A673 (cell line): ENCODE data around the gene DHCR24. TPM values are rescaled to one million over a fixed set of nuclear protein-coding genes. Genes with fewer than 3 reads are reported as not detected.

Source experiments
- BruUV-seq: library from RNA; stranded (reverse); fragments of 400-500 nt; replicated peaks from 2 replicates; lab custom pipeline; 2021; lab: Mats Ljungman, UMichigan
- CTCF ChIA-PET: fragments of 300-600 bp; sonication (Branson Sonifier 250); formaldehyde crosslinking; loops from one replicate; lab custom pipeline; 2022; ENCODE audit warnings: antibody characterized with exemption; lab: Charles Lee
- POLR2A ChIA-PET: fragments of 300-600 bp; sonication (Branson Sonifier 250); formaldehyde crosslinking; loops from one replicate; lab custom pipeline; 2022; ENCODE audit warnings: antibody characterized with exemption; ENCODE audit not compliant: low non-redundant PET; lab: Charles Lee
- DNase-seq: peaks from one replicate; pipeline ENCODE4 v3.0.0-alpha.2; 2015; ENCODE audit warnings: low spot score
- H3K27ac ChIP-seq: fragments of 200-600 bp; sonication (generic); 2 replicates; pipeline ENCODE4 v1.5.1; 2016; ENCODE audit warnings: mixed run types, low read depth, mild to moderate bottlenecking, mixed read lengths, antibody characterized with exemption, low read length; ENCODE audit not compliant: poor library complexity, severe bottlenecking
- H3K27me3 ChIP-seq: fragments of 200-600 bp; sonication (generic); replicated peaks from 2 replicates; pipeline ENCODE4 v1.6.1; 2017; ENCODE audit warnings: mixed run types, low read depth, mild to moderate bottlenecking, mixed read lengths, antibody characterized with exemption, low read length; ENCODE audit not compliant: insufficient read depth, poor library complexity
- H3K36me3 ChIP-seq: fragments of 200-600 bp; sonication (generic); 2 replicates; pipeline ENCODE4 v1.6.1; 2016; ENCODE audit warnings: mixed run types, mild to moderate bottlenecking, mixed read lengths, antibody characterized with exemption, low read length; ENCODE audit not compliant: insufficient read depth, poor library complexity, severe bottlenecking
- H3K4me1 ChIP-seq: fragments of 200-600 bp; sonication (generic); 2 replicates; pipeline ENCODE4 v1.6.1; 2017; ENCODE audit warnings: mixed run types, mild to moderate bottlenecking, mixed read lengths, antibody characterized with exemption, low read length; ENCODE audit not compliant: insufficient read depth, poor library complexity, severe bottlenecking
- H3K4me3 ChIP-seq: fragments of 200-600 bp; sonication (generic); 2 replicates; pipeline ENCODE4 v1.5.1; 2016; ENCODE audit warnings: low read depth, mixed run types, mild to moderate bottlenecking, mixed read lengths, low read length; ENCODE audit not compliant: poor library complexity, severe bottlenecking
- H3K9me3 ChIP-seq: fragments of 200-600 bp; sonication (generic); 2 replicates; pipeline ENCODE4 v1.6.1; 2016; ENCODE audit warnings: mixed run types, low read depth, mild to moderate bottlenecking, mixed read lengths, antibody characterized with exemption, low read length; ENCODE audit not compliant: poor library complexity, severe bottlenecking
- CTCF ChIP-seq: fragments of 300-800, 200-600 bp; sonication (generic); conservative IDR thresholded peaks from 2 replicates; pipeline ENCODE4 v1.5.1; 2017; ENCODE audit warnings: low read depth, mild to moderate bottlenecking, antibody characterized with exemption, low read length, moderate library complexity, mixed read lengths
- EZH2 ChIP-seq: fragments of 200-600 bp; sonication (generic); IDR thresholded peaks from 2 replicates; pipeline ENCODE4 v1.6.1; 2017; ENCODE audit warnings: borderline replicate concordance, low read depth, mild to moderate bottlenecking, mixed read lengths, antibody characterized with exemption, low read length; ENCODE audit not compliant: poor library complexity, severe bottlenecking
- intact Hi-C: fragments of 100-400 bp; cut with micrococcal nuclease; formaldehyde crosslinking; loops from one replicate; pipeline ENCODE4 v1.10.0; 2022; ENCODE audit not compliant: unreplicated experiment
- total RNA-seq: library from RNA; stranded (reverse); gene quantifications from 2 replicates; pipeline ENCODE4 v1.2.3, GENCODE V29; 2021

Gene DHCR24
- total RNA-seq, 1 experiment from 2014 or later, result 273 TPM

GRCh38 chr1:54812801-54813484, 74.1 kb downstream of the DHCR24 start:
- H3K4me1 ChIP-seq, result peaks cover 9% of the 10 kb centered on the region
- H3K27ac ChIP-seq, result no peak overlapping the region
- no peaks in the 10 kb centered on the region for H3K36me3 ChIP-seq
- BruUV-seq, result no TSS peak
- H3K9me3 ChIP-seq, result no peaks in the 10 kb centered on the region
- TF ChIP-seq EZH2, result no peak
- no peak for TF ChIP-seq CTCF
- POLR2A ChIA-PET, result no interaction called here
- no peak overlapping the region for H3K4me3 ChIP-seq
- CTCF ChIA-PET, result no interaction called here
- DNase-seq, result no peak
- no peaks in the 10 kb centered on the region for H3K27me3 ChIP-seq
- intact Hi-C loops, result no loop called here

- BruUV-seq, result no TSS peak
- ChIA-PET CTCF (interaction anchor here (0.5 kb wide), 1 partner anchor 324 kb away, joined by 3 read pairs; no protein-coding TSS in a partner anchor), POLR2A (no interaction called here)
- H3K36me3 ChIP-seq, result no peaks in the 10 kb centered on the region
- intact Hi-C loops, result no loop called here
- no peaks in the 10 kb centered on the region for H3K27me3 ChIP-seq
- TF ChIP-seq CTCF (no peak), EZH2 (no peak)
- H3K9me3 ChIP-seq, result no peaks in the 10 kb centered on the region
- H3K4me3 ChIP-seq, result no peak overlapping the region
- DNase-seq, result no peak
- H3K4me1 ChIP-seq, result peaks cover 9% of the 10 kb centered on the region
- H3K27ac ChIP-seq, result no peak overlapping the region
These were observed 75.0 kb downstream of the DHCR24 start for GRCh38 chr1:54811739-54812655.

- BruUV-seq, result no TSS peak
- H3K36me3 ChIP-seq, result no peaks in the 10 kb centered on the region
- no peak for TF ChIP-seq EZH2
- no peak for TF ChIP-seq CTCF
- H3K4me1 ChIP-seq, result peaks cover 9% of the 10 kb centered on the region
- intact Hi-C loops, result no loop called here
- no peak overlapping the region for H3K27ac ChIP-seq
- DNase-seq, result no peak
- H3K4me3 ChIP-seq, result no peak overlapping the region
- ChIA-PET POLR2A (no interaction called here), CTCF (no interaction called here)
- no peaks in the 10 kb centered on the region for H3K9me3 ChIP-seq
- H3K27me3 ChIP-seq, result no peaks in the 10 kb centered on the region
These were observed 75.9 kb downstream of the DHCR24 start for GRCh38 chr1:54811066-54811465.
